ENCODE data around the gene ZNF556. TPM values are rescaled to one million over a fixed set of nuclear protein-coding genes. Genes with fewer than 3 reads are reported as not detected.

Gene ZNF556
- total RNA-seq, 1 experiment from 2014 or later: 0.05 TPM

Other genes with a start within 250 kb of the ZNF556 start
- 3.2 and 3.5 TPM in 2 replicates for gene GNG7, start 164.6 kb upstream of the ZNF556 start, total RNA-seq (2014; rRNA removed; shearing (Covaris generic))
- 7.2 and 7.3 TPM in 2 replicates for gene DIRAS1, start 146.0 kb upstream of the ZNF556 start, total RNA-seq (2014; rRNA removed; shearing (Covaris generic))
- 42.1 and 48.6 TPM in 2 replicates for gene SLC39A3, start 127.3 kb upstream of the ZNF556 start, total RNA-seq (2014; rRNA removed; shearing (Covaris generic))
- gene SGTA, start 84.1 kb upstream of the ZNF556 start, total RNA-seq (2014; rRNA removed; shearing (Covaris generic)): 35.1 and 44.2 TPM in 2 replicates
- 124 and 131 TPM in 2 replicates for gene THOP1, start 81.8 kb upstream of the ZNF556 start, total RNA-seq (2014; rRNA removed; shearing (Covaris generic))
- gene ZNF554, start 47.5 kb upstream of the ZNF556 start, total RNA-seq (2014; rRNA removed; shearing (Covaris generic)): 0.92 and 1.9 TPM in 2 replicates
- gene ZNF555, start 25.9 kb upstream of the ZNF556 start, total RNA-seq (2014; rRNA removed; shearing (Covaris generic)): 4.5 and 4.9 TPM in 2 replicates
- 4.1 and 6.6 TPM in 2 replicates for gene ZNF57, start 33.6 kb downstream of the ZNF556 start, total RNA-seq (2014; rRNA removed; shearing (Covaris generic))
- 2.3 and 3.5 TPM in 2 replicates for gene ZNF77, start 77.6 kb downstream of the ZNF556 start, total RNA-seq (2014; rRNA removed; shearing (Covaris generic))
- gene TLE6, start 110.2 kb downstream of the ZNF556 start, total RNA-seq (2014; rRNA removed; shearing (Covaris generic)): 3.2 and 4.3 TPM in 2 replicates
- 2.2 and 6.1 TPM in 2 replicates for gene TLE2, start 161.9 kb downstream of the ZNF556 start, total RNA-seq (2014; rRNA removed; shearing (Covaris generic))
- gene TLE5, start 195.2 kb downstream of the ZNF556 start, total RNA-seq (2014; rRNA removed; shearing (Covaris generic)): 169 and 172 TPM in 2 replicates
- 22.0 and 22.7 TPM in 2 replicates for gene GNA11, start 227.0 kb downstream of the ZNF556 start, total RNA-seq (2014; rRNA removed; shearing (Covaris generic))

Measured in SK-MEL-5 (cell line).